Measurements from ENCODE around the gene CALML3.
"Not testable (repeated sequence)": the region's sequence is repeated elsewhere in the genome, so short reads cannot be mapped to it uniquely, and the experiment has no call there.

CALML3 gene

GRCh38 chr10:5524641-5525560 lies at the start of gene CALML3:
Gene CALML3, plus strand, starts transcription at chr10:5524961. Its CDS starts 125 bp downstream, at chr10:5525086.
- peak; percentile 11 for DNase-seq

DNA sequence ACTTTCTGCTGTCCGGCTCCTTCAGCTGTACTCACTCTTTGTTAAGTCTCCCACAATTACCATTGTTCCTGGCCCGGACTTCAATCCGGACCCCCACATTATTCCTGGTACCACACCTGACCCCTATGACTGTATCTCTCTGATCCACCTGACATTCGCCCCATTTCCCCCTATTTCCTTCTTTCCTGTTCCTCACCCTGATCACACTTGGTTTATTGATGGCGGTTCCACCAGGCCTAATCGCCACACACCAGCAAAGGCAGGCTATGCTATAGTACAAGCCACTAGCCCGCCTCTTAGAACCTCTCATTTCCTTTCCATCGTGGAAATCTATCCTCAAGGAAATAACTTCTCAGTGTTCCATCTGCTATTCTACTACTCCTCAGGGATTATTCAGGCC lies 49.7 kb upstream of the CALML3 start:
- DNase-seq = not testable (repeated sequence)

DNA sequence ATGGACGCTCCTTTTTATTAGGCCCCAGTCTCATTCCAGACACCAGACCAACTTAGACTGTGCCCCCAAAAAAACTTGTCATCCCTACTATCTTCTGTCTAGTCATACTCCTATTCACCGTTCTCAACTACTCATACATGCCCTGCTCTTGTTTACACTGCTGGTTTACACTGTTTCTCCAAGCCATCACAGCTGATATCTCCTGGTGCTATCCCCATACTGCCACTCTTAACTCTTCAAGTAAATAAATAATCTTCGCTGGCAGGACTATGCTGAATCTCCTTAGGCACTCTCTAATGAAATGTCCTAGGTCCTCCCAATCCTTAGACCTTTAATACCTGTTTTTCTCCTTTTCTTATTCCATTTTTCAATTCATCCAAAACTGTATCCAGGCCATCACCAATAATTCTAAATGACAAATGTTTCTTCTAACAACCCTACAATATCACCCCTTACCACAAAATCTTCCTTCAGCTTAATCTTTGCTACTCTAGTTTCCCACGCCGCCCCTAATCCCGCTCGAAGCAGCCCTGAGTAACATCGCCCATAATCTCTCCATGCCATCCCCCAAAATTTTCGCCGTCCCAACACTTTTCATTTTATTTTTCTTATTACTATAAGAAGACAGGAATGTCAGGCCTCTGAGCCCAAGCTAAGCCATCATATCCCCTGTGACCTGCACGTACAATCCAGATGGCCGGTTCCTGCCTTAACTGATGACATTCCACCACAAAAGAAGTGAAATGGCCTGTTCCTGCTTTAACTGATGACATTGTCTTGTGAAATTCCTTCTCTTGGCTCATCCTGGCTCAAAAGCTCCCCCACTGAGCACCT lies 48.6 kb upstream of the CALML3 start:
- DNase-seq = not testable (repeated sequence)

DNA sequence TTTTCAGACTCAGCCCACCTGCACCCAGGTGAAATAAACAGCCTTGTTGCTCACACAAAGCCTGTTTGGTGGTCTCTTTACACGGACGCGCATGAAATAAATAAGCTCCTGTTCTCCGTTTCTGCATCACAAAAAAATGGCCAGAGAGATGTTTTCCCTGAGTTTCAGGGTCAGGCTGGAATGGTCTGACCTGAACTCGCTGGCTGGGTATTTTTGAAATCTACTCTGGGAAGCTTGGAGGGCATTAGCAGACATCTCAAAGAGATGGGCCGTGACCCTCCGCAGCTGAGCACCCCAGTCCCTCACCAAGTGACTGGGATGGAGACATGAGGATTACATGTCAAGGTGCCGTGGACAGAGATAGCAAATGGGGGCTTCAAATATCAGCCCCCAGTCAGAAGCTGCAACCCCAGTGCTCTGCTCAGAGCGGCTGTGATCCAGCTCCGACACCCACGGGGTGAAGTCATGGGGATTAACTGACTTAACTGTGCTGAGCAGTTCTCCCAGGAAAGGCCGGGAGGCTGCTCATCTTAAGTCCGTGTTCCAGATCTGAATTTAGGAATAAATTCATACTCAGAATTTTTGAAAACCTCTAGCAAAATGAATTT lies 47.7 kb upstream of the CALML3 start:
- DNase-seq = no peak

DNA sequence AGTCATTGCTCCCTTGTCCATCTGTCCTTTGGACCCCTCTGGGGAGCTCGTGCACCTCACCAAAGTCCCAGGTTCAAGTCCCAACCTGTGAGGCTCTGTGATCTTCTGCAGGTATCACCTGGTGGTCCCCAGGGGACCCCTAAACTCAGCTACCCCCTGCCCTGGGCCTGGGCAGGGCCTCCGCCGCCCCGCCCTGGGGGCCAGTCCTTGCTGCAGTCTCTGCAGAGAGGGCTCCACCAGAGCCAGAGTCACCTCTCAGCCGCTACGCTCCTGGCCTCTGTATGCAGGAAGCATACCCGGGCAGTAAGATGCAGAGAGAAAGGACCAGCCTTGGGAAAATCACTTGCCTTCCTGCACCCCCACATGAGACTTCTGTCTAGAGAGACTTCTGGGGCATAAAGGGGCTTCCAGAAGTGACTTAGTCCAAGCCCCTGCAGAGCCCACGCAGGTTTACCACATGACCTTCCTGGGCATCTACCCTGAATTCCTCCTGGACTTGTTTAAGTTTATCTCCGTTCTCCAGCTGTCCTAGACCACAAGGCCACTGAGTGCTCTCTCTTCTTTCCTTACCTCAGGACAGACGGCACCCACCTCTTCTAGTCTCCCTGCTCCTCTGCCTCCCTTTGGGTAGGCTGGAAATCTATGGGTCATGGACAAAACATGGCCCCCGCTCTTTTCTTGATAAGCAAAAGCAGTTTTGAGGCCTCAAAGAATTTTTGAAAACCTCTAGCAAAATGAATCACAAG lies 46.6 kb upstream of the CALML3 start:
- DNase-seq = no peak

DNA sequence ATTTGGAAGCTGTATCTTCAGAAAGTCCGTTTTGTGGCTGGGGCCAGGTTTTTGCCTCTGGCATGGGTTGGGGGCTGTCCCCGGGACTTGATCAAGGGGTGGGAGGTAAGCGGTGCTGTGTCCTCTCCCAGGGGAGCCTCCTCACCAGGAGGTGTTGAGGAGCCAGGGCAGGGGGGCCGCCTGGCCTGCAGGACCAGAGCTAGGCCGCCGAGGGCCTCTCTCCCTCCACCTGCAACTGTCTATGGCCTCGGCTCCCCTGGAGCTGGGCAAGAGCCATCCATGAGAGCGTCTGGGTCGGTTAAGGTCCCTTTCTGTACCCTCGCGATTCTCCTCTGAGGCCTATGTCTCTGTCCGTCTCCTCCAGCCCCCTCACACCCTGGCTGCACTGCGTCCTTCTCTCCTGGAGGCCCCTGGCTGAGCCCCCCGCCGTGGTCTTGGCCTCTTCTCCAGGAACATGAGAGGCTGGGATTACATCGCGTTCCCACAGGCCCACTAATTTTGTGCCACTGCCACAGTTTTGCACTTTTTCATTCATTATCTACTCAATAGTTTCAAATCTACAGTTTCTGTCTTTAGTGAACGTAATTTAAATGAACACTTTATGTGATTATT lies 46.0 kb upstream of the CALML3 start:
- no peak for DNase-seq

DNA sequence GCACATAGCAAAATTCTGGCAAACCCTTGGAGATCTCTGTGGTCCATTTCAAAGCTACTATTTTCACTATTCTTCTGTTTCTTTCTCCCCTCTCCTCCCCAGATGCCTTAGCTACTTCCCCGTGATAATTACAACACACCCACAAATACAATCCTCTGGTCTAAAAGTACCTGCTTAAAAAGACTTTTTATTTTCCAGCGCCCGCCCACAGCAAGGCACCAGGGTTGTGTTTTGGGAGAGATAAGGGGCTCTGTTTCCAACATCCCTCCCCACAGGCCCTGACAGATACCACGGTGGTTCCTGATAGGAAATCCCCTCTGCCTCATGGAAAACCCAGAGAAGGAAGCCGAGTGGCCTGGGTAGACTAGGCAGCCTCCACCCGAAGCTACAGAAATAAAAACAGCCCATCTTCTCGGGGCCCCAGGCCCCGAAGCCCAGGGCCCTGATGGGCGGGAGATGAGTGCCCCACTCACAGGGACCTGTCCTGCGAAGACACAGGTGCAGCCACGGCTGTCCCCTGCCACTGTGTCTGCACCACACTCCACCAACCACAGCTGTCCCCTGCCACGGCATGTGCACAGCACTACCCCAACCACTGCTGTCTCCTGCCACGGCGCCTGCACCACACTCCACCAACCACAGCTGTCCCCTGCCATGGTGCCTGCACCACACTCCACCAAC lies 45.1 kb upstream of the CALML3 start:
- no peak for DNase-seq

- DNase-seq = no peak
Observed at GRCh38 chr10:5480162-5480941, 44.4 kb upstream of the CALML3 start.

DNA sequence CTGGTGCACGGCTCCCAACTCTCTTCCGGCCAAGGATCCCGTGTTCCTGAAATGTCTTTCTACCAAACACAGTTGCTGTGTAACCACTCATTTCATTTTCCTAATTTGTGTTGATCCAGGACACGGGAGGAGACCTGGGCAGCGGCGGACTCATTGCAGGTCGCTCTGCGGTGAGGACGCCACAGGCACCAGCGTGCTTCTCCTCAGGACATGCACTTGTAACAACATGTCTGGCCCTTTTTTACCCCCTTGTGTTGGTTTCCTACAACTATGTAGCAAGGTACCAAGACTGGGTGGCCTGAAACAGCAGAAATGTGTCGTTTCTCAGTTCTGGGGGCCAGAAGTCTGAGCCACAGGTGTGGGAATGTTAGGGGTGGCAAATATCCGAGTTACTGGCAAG lies 43.6 kb upstream of the CALML3 start:
- DNase-seq = no peak

DNA sequence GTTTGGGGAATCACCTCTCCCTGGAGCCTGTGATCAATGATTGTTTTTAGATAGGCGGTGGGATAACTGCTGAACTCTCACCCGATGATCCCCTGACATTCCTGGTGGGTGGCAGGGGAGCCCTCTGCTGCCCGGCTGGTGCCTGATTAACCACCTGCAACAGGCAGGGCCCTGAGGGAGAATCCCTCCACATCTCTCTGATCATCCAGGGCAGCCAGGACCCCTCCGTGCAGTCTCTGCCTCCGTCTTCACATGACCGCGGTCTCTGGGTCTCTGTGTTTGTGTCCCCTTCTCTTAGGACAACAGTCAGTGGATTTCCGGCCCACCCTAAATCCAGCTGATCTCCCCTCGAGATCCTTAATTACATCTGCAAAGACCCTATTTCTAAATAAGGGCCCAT lies 42.7 kb upstream of the CALML3 start:
- no peak for DNase-seq

DNA sequence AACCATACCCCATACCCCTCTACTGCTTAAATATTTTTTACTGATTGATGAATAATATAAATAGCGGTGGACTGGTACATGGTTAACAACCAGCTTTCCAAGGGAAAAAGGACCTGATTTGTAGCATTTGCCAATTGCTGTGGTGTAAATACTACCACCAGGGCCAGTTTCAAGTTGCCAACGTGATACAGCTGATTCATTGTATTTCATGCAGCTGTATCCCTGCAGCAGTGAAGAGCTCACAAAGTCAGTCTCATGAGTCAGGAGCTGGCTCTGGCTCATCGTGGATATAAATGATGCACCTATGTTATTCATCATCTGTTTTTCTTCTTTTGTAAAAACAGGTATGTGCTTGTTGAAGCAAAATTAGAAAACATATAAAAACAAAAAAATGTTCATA lies 40.6 kb upstream of the CALML3 start:
- no peak for DNase-seq

DNA sequence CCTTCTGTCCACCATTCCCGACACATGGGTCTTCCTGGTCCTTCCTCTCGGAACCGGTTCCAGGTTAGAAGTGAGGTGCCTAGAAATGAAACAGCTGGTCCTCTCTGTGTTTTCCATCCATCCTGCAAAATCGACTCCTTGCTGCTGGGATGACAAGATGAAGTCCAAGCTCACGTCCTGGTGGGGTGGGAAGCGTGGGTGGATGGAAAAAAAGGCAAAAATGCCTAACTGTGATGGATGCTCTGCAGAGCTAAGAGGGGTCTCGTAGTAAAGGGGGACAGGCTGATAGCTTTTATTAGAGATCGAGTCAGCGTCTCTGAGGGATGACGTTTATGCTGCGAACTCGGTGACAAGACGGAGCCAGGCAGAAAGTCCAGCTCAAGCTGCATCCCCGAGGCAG lies 39.5 kb upstream of the CALML3 start:
- DNase-seq = no peak

DNA sequence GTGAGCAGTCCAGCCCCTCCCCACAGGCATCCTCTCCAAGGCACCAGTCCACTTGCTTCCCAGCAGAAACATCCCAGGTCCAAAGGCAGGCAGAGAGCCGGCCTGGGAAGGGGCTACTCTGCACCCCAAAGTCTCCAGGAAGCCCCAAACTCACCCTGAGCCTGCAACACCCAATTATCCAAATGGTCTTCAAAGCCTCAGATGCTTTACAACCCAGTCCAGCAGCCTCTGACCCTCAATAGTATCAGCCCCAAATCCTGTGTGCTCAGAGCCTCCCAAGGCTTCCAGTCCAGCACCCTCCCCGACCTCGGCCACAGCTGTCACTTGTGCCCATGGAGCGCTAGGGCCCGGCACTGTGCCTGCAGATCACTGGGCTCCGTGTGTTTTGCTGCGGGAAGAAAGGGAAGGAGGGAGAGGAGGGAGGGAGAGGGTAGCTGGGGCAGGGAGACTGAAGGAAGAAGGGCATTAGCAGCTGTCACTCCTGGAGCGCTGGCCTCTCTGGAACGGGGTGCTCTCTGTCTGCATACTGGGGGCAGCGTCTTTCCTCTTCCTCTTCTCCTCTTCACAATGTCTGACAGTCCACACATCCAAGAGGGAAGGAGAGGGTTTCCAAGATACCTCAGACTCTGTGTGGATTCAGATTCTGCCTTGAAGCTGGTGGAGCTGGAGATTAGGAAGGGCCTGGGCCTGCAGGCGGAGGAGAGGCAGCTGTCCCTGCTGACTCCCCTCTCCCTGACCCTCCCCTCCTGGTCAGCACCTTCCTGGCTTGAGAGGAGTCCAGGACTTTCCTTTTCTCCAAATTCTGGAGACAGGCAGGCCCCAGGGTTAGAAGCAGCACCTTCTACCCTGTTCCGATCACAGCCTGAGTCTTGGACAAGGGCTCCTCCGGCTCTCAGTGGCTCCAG lies 38.6 kb upstream of the CALML3 start:
- DNase-seq = no peak

- DNase-seq = no peak
Observed at GRCh38 chr10:5486853-5487235, 37.9 kb upstream of the CALML3 start.

DNA sequence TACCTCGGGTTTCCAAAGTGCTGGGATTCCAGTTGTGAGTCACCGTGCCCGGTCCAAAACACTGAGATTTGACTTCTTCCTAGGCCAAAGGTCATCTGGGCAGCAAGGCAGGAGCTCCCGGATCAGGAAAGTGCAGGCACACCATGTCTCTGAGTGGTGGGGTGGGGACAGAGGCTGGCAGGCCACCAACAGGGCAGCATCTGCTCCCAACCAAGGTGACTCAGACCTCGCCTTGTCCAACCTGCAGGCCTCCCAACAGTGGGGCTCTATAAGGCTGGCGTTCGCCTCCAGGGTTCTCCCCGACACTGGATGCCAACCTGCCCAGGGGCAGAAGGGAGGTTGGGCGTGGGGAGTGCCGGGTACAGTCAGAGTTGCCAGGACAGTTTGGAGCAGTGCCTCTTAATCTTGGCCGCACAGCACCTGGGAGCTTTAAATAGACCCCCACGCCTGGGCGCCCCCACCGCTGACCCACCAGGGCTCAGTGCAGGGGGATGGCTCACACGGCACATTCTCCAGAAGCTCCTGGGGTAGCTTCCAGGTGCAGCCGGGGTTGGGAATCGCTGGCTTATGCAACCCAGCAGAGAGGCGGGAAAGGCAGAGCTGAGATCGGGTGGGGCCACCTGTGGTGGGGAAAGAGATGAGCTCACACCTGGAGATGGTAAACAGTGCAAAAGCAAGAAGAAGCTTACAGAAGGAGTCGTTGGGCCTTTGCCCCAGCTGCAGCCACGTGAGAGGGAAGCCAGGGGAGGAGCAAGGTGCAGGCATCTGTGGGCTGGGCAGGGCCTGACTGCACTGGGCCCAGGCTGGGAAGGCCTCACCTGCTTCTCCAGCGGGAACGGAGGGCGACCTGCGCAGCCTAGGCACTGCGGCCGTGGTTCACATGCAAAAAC lies 36.2 kb upstream of the CALML3 start:
- peak; percentile 1 for DNase-seq

GRCh38 chr10:5490032-5490431 lies 34.7 kb upstream of the CALML3 start:
- no peak for DNase-seq

DNA sequence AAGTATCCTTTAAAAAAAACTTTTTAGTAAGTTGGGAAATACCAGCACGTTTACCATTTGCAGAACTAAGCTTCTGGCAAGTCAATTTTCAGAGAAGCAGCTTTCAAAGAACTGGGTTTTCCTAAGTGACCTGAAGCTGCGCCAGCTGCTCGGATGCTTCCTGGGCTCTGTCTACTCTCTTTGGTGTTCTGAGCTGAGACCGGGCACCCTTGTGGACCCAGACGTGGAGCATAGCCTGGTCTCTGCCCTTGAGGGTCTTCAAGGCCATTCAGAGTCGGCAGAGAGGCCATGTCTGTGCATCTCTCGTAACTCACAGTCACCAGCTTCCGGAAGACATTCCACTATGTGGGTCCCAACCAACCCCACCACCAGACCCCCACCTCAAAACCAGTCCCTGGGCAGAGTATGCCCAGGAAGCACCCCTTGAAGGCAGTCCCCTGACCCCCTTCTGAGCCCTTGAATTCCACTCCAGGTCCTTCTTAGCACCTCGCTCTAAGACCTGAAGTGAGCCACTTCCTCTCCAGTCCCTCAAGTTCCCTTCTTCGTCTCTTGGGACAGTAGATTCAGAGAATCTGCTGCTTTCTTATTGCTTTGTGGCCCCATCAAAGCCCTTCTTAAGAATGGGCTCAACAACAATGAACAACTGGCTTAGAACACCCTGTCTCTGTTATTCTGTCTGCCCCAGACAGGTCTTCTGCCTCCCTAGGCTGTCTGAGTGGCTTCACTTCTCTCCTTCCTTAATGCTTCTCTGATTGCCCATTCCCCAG lies 33.9 kb upstream of the CALML3 start:
- no peak for DNase-seq

DNA sequence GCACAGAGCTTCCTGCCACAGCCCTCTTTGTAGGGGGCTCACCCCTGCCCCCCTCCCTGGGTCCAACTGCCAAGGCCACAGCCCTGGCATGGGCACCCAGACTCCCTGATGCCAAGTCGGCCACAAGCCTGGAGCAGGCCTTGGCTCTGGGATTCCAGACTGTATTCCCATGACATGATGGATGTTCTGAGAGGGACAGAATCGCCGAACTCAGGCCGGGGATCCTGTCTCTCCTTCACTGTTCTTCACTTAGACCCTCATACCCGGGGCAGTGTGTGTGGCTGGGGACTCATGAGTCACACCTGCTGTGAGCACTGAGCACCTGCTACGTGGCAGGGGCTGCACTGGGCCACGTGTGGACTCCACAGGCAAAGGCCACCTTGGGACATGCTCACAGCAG lies 33.3 kb upstream of the CALML3 start:
- DNase-seq = no peak

All from DMS153 (cell line).